IMR-90 (cell line): ENCODE measurements around the gene LIPN. TPM values are rescaled to one million over a fixed set of nuclear protein-coding genes. Genes with fewer than 3 reads are reported as not detected.

Experiments used
- ATAC-seq: fragments of 200-7000 bp; cut with Tn5 transposase; 2 replicates; pipeline ENCODE4 v1.9.1; 2020; ENCODE audit warnings: low read depth, mild to moderate bottlenecking, moderate library complexity
- BruUV-seq: library from RNA; stranded (reverse); fragments of 400-500 nt; replicated peaks from 2 replicates; lab custom pipeline; 2021; lab: Mats Ljungman, UMichigan
- CTCF ChIA-PET: fragments of 300-600 bp; formaldehyde crosslinking; extraction: SDS; loops from one replicate; lab custom pipeline; 2021; ENCODE audit warnings: antibody characterized with exemption; lab: Yijun Ruan, JAX
- POLR2A ChIA-PET: fragments of 300-600 bp; sonication (Branson Sonifier 250); formaldehyde crosslinking; loops from one replicate; lab custom pipeline; 2022; ENCODE audit warnings: antibody characterized with exemption; ENCODE audit not compliant: unreplicated experiment; lab: Charles Lee
- DNase-seq: peaks from one replicate; pipeline ENCODE4 v3.0.0; 2013
- H2AFZ ChIP-seq: replicated peaks from 2 replicates; pipeline ENCODE3; 2013; ENCODE audit warnings: low read length, mild to moderate bottlenecking; ENCODE audit not compliant: poor library complexity
- H2AK5ac ChIP-seq: 2 replicates; pipeline ENCODE4 v1.6.1; 2013; ENCODE audit warnings: low read depth, low read length, inconsistent platforms
- H2AK9ac ChIP-seq: replicated peaks from 2 replicates; pipeline ENCODE3; 2013; ENCODE audit warnings: mild to moderate bottlenecking, low read depth, low read length, moderate library complexity; ENCODE audit not compliant: poor library complexity
- H2BK120ac ChIP-seq: 2 replicates; pipeline ENCODE4 v1.6.1; 2013; ENCODE audit warnings: low read depth, low read length, inconsistent platforms
- H2BK15ac ChIP-seq: 3 replicates; pipeline ENCODE4 v1.6.1; 2013; ENCODE audit warnings: low read depth, low read length, inconsistent platforms
- H2BK20ac ChIP-seq: 2 replicates; pipeline ENCODE4 v1.6.1; 2013; ENCODE audit warnings: low read depth, mild to moderate bottlenecking, inconsistent platforms, low read length, moderate library complexity
- H2BK5ac ChIP-seq: 2 replicates; pipeline ENCODE4 v1.6.1; 2013; ENCODE audit warnings: mild to moderate bottlenecking, low read depth, low read length, inconsistent platforms; ENCODE audit not compliant: poor library complexity, severe bottlenecking
- H3K14ac ChIP-seq: replicated peaks from 2 replicates; pipeline ENCODE4 v1.6.1; 2013; ENCODE audit warnings: low read depth, low read length, inconsistent platforms
- H3K18ac ChIP-seq: 2 replicates; pipeline ENCODE4 v1.6.1; 2013; ENCODE audit warnings: low read depth, low read length, control low read depth
- H3K23ac ChIP-seq: 2 replicates; pipeline ENCODE4 v1.6.1; 2013; ENCODE audit warnings: low read depth, low read length, inconsistent platforms
- H3K27ac ChIP-seq: 2 replicates; pipeline ENCODE4 v1.5.1; 2013; ENCODE audit warnings: mild to moderate bottlenecking, control low read depth, low read length; ENCODE audit not compliant: insufficient read depth
- H3K27me3 ChIP-seq: 2 replicates; pipeline ENCODE4 v1.6.1; 2013; ENCODE audit warnings: low read length; ENCODE audit not compliant: control insufficient read depth, insufficient read depth
- H3K36me3 ChIP-seq: 2 replicates; pipeline ENCODE4 v1.6.1; 2013; ENCODE audit warnings: low read length, mixed read lengths; ENCODE audit not compliant: control insufficient read depth, insufficient read depth
- H3K4ac ChIP-seq: 2 replicates; pipeline ENCODE4 v1.6.1; 2013; ENCODE audit warnings: low read depth, low read length, inconsistent platforms
- H3K4me1 ChIP-seq: 2 replicates; pipeline ENCODE4 v1.6.1; 2013; ENCODE audit warnings: low read length, mixed read lengths; ENCODE audit not compliant: control insufficient read depth, insufficient read depth
- H3K4me2 ChIP-seq: 2 replicates; pipeline ENCODE4 v1.6.1; 2013; ENCODE audit warnings: low read depth, mild to moderate bottlenecking, control low read depth, low read length, moderate library complexity
- H3K4me3 ChIP-seq: 2 replicates; pipeline ENCODE4 v1.5.1; 2013; ENCODE audit warnings: low read depth, mild to moderate bottlenecking, control low read depth, low read length, moderate library complexity; ENCODE audit not compliant: insufficient read depth
- H3K56ac ChIP-seq: 2 replicates; pipeline ENCODE4 v1.6.1; 2013; ENCODE audit warnings: low read length, inconsistent platforms; ENCODE audit not compliant: insufficient read depth; ENCODE audit errors: extremely low read depth
- H3K79me1 ChIP-seq, 2 experiments: 2 replicates each; pipeline ENCODE4 v1.6.1; 2013; ENCODE audit warnings: low read length in 2 of 2, inconsistent platforms in 1 of 2, low read depth in 1 of 2
- H3K9ac ChIP-seq: 2 replicates; pipeline ENCODE4 v1.6.1; 2013; ENCODE audit warnings: low read depth, low read length, control low read depth
- H3K9me1 ChIP-seq: 2 replicates; pipeline ENCODE4 v1.6.1; 2013; ENCODE audit warnings: low read length, inconsistent platforms; ENCODE audit not compliant: insufficient read depth
- H3K9me3 ChIP-seq: 2 replicates; pipeline ENCODE4 v1.6.1; 2013; ENCODE audit warnings: low read length; ENCODE audit not compliant: control insufficient read depth, insufficient read depth
- H4K20me1 ChIP-seq: 2 replicates; pipeline ENCODE4 v1.6.1; 2013; ENCODE audit warnings: low read length, inconsistent platforms; ENCODE audit not compliant: insufficient read depth
- H4K5ac ChIP-seq: 2 replicates; pipeline ENCODE4 v1.6.1; 2013; ENCODE audit warnings: mild to moderate bottlenecking, low read depth, low read length, control low read depth
- H4K8ac ChIP-seq, 2 experiments: 2 replicates each; pipeline ENCODE4 v1.6.1; 2013; ENCODE audit warnings: low read depth in 2 of 2, low read length in 2 of 2, control low read depth in 1 of 2, inconsistent platforms in 1 of 2
- H4K91ac ChIP-seq: 2 replicates; pipeline ENCODE4 v1.6.1; 2013; ENCODE audit warnings: low read depth, low read length, inconsistent platforms; ENCODE audit not compliant: insufficient read depth
- CTCF ChIP-seq: conservative IDR thresholded peaks from 2 replicates; pipeline ENCODE4 v1.5.1; 2012; ENCODE audit warnings: mild to moderate bottlenecking, low read depth, low read length, improper control_type of control experiment
- RAD21 ChIP-seq: IDR thresholded peaks from 2 replicates; pipeline ENCODE4 v1.6.1; 2012; ENCODE audit warnings: low read length, improper control_type of control experiment
- USF2 ChIP-seq: fragments of 150-350 bp; IDR thresholded peaks from 2 replicates; pipeline ENCODE4 v1.6.1; 2017; ENCODE audit warnings: mild to moderate bottlenecking, antibody characterized with exemption, low read length, low read depth
- WGBS, 2 experiments: methylation state at CpG; one replicate each; pipeline versions ENCODE4 v1.1.5 to v1.1.7; 2013; ENCODE audit warnings: missing lambda C conversion rate in 2 of 2; ENCODE audit not compliant: insufficient read length in 1 of 2; ENCODE audit errors: extremely low coverage in 2 of 2; 5-methylcytosine and 5-hydroxymethylcytosine counted together
- dilution Hi-C: fragments of 300-500 bp; cut with HindIII; formaldehyde crosslinking; loops from one replicate; pipeline ENCODE4 v1.14.3; 2018; ENCODE audit warnings: low sequenced_read_pairs; ENCODE audit not compliant: unreplicated experiment
- in situ Hi-C: fragments of 300-500 bp; cut with MboI; formaldehyde crosslinking; loops from 3 replicates; pipeline ENCODE4 v1.14.3; 2019; ENCODE audit warnings: low sequenced_read_pairs, inconsistent platforms, mixed read lengths
- intact Hi-C: fragments of 100-400 bp; cut with micrococcal nuclease; formaldehyde crosslinking; loops from 2 replicates; pipeline ENCODE4 v1.10.0; 2022
- polyA plus RNA-seq, 3 experiments: library from polyadenylated mRNA; depleted of rRNA; stranded (reverse); fragments of >200 nt; gene quantifications; 2 replicates each; pipeline ENCODE4 v1.2.3, GENCODE V29; 2012; ENCODE audit warnings: low replicate concordance in 1 of 3
- total RNA-seq: library from RNA; depleted of rRNA; stranded (reverse); fragments of >200 nt; gene quantifications from 2 replicates; pipeline ENCODE4 v1.2.3, GENCODE V29; 2012

Gene LIPN
- total and polyA plus RNA-seq, 2 of the 4 experiments (the other 2 are of a cell fraction) = not detected

- H3K4me3 ChIP-seq = no peak overlapping the region
- no peak overlapping the region for H3K23ac ChIP-seq
- no peak overlapping the region for H2AK9ac ChIP-seq
- ChIA-PET CTCF (interaction anchor here (1.2 to 1.9 kb wide), 2 partner anchors 12 to 13 kb away, joined by 4 to 5 read pairs; no protein-coding TSS in a partner anchor), POLR2A (interaction anchor here (0.6 kb wide), 1 partner anchor 38 kb away, joined by 14 read pairs; no protein-coding TSS in a partner anchor)
- TF ChIP-seq USF2 (no peak), CTCF (peak; percentile 20; the same call in 1 of the 2 replicates), RAD21 (peak; percentile 12; the same call in 1 of the 2 replicates)
- no peaks in the 10 kb centered on the region for H3K9me1 ChIP-seq
- no peak overlapping the region for H2BK20ac ChIP-seq
- H4K91ac ChIP-seq = no peak overlapping the region
- 69% methylated on average over 25 of the region's 30 CpGs; no CpG with 5 or more reads in 1 of the 2 experiments for WGBS, 2 experiments
- no peaks in the 10 kb centered on the region for H3K36me3 ChIP-seq
- intact Hi-C loops (no loop called here), dilution Hi-C loops (no loop called here), in situ Hi-C loops (no loop called here)
- no peak overlapping the region for H4K5ac ChIP-seq
- H3K4me2 ChIP-seq = no peak overlapping the region
- H2BK120ac ChIP-seq = no peak overlapping the region
- H2AK5ac ChIP-seq = no peak overlapping the region
- no peak overlapping the region for H3K9ac ChIP-seq
- BruUV-seq = no TSS peak
- H4K20me1 ChIP-seq = no peaks in the 10 kb centered on the region
- peaks cover 19% of the 10 kb centered on the region for H3K27me3 ChIP-seq
- H2BK5ac ChIP-seq = no peak overlapping the region
- H3K56ac ChIP-seq = no peak overlapping the region
- no peaks in the 10 kb centered on the region for H3K79me1 ChIP-seq
- ATAC-seq (no peak), DNase-seq (no peak)
- no peaks in the 10 kb centered on the region for H3K4me1 ChIP-seq
- no peak overlapping the region for H2AFZ ChIP-seq
- H4K8ac ChIP-seq = no peak overlapping the region
- no peak overlapping the region for H2BK15ac ChIP-seq
- H3K18ac ChIP-seq = no peak overlapping the region
- H3K9me3 ChIP-seq = peaks cover 4% of the 10 kb centered on the region; the same call in 1 of the 2 replicates
- H3K4ac ChIP-seq = no peak overlapping the region
- no peak overlapping the region for H3K14ac ChIP-seq
- H3K27ac ChIP-seq = no peak overlapping the region
Measured at GRCh38 chr10:88728107-88728763, 31.6 kb upstream of the LIPN start.
